Esophagus muscularis mucosa (tissue), 3 donors: Measurements from ENCODE around the gene MEPE.

Experiments used
- POLR2AphosphoS5 ChIP-seq, 2 donors: sonication (generic); formaldehyde crosslinking; IDR thresholded peaks; one replicate each; pipeline ENCODE4 v1.6.1; 2017; ENCODE audit warnings: antibody characterized with exemption in 2 of 2
- TF ChIP-seq, protein P1 (sequence below), 3 experiments: fragments of 200-600 bp in 2 of 3; fragments of 450-650 bp in 1 of 3; sonication (generic) in 2 of 3; IDR thresholded peaks; one replicate each; pipeline ENCODE4 v1.5.1; 2017 to 2019; ENCODE audit warnings: antibody characterized with exemption in 3 of 3, mild to moderate bottlenecking in 2 of 3, moderate library complexity in 1 of 3

DNA sequence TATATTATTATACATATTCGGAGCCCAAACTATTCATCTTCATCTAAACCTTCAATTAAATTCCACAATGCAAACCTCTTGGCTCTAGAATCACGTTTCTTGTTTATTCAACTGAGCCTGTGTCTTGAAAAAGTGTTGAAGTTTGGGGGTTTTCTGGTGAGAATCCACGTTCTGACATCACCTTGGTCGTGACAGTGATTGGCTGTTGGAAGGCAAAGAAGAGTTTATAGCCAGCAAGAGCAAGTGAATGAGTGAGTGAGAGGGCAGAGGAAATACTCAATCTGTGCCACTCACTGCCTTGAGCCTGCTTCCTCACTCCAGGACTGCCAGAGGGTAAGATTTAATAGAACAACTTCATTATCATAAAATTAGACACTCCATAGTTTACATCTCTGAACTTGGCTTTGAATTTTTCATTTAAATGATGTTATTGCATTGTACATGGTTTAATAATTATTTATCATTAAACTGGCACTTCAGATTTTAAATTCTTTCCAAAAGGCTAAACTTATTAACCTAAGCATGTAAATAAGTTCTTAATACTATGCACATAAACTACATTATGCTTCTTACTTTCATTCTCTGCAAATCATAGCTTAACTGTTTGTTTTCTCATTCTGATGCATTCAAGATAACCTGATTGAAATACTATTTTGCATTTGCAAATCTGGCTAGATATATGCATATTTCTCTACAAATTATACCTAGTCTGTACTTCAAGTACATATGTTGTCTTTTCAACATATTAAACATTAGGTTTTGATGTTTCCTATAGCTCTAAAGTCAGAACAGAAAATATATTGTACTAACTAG lies 33.3 kb upstream of the MEPE start, which contains the start of gene IBSP:
- TF ChIP-seq, protein P1, sequence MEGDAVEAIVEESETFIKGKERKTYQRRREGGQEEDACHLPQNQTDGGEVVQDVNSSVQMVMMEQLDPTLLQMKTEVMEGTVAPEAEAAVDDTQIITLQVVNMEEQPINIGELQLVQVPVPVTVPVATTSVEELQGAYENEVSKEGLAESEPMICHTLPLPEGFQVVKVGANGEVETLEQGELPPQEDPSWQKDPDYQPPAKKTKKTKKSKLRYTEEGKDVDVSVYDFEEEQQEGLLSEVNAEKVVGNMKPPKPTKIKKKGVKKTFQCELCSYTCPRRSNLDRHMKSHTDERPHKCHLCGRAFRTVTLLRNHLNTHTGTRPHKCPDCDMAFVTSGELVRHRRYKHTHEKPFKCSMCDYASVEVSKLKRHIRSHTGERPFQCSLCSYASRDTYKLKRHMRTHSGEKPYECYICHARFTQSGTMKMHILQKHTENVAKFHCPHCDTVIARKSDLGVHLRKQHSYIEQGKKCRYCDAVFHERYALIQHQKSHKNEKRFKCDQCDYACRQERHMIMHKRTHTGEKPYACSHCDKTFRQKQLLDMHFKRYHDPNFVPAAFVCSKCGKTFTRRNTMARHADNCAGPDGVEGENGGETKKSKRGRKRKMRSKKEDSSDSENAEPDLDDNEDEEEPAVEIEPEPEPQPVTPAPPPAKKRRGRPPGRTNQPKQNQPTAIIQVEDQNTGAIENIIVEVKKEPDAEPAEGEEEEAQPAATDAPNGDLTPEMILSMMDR (IDR thresholded peaks at IDR 0.05): no peak
- TF ChIP-seq POLR2AphosphoS5 (IDR thresholded peaks at IDR 0.05): no peak
